Stimulated activated effector memory CD8-positive, alpha-beta T cell treated with anti-CD3 and anti-CD28 coated beads, Interleukin-12 subunit alpha, Interleukin-12 subunit beta, amount 100 ng/mL, for 72 hours (primary cell): ENCODE results near the gene TBC1D9.
"Not testable (repeated sequence)": the region's sequence is repeated elsewhere in the genome, so short reads cannot be mapped to it uniquely, and the experiment has no call there.

Source experiments
- ATAC-seq: fragments of 150-1000 bp; cut with Tn5 transposase; 2 replicates; pipeline ENCODE4 v1.10.0; 2021
- DNase-seq, 2 donors: peaks; one replicate each; pipeline ENCODE4 v3.0.0; 2021 to 2022; ENCODE audit warnings: low spot score in 2 of 2
- H3K27ac Mint-ChIP-seq: one replicate; pipeline ENCODE4 v1.8.0; 2022; ENCODE audit warnings: mild to moderate bottlenecking, mixed read lengths
- H3K36me3 Mint-ChIP-seq: one replicate; pipeline ENCODE4 v1.8.0; 2022; ENCODE audit warnings: mild to moderate bottlenecking, mixed read lengths
- H3K4me1 Mint-ChIP-seq: one replicate; pipeline ENCODE4 v1.8.0; 2022; ENCODE audit warnings: mixed read lengths
- H3K4me3 Mint-ChIP-seq: one replicate; pipeline ENCODE4 v1.8.0; 2022; ENCODE audit warnings: mild to moderate bottlenecking, mixed read lengths
- H3K9me3 Mint-ChIP-seq: one replicate; pipeline ENCODE4 v1.8.0; 2022; ENCODE audit warnings: mixed read lengths

The TBC1D9 gene

GRCh38 chr4:140769209-140769608, 13.0 kb upstream of the TBC1D9 start:
- H3K36me3 Mint-ChIP-seq = no peaks in the 10 kb centered on the region
- DNase-seq = no peak
- H3K27ac Mint-ChIP-seq = no peak overlapping the region
- no peak overlapping the region for H3K4me3 Mint-ChIP-seq
- H3K4me1 Mint-ChIP-seq = no peaks in the 10 kb centered on the region
- no peaks in the 10 kb centered on the region for H3K9me3 Mint-ChIP-seq
- ATAC-seq = no peak

- Mint-ChIP-seq H3K4me3 (no peak overlapping the region), H3K4me1 (no peaks in the 10 kb centered on the region), H3K36me3 (no peaks in the 10 kb centered on the region), H3K9me3 (no peaks in the 10 kb centered on the region), H3K27ac (no peak overlapping the region)
- ATAC-seq (no peak), DNase-seq (no peak)
Observed at GRCh38 chr4:140764785-140765392, 8.7 kb upstream of the TBC1D9 start.

- Mint-ChIP-seq H3K9me3 (no peaks in the 10 kb centered on the region), H3K27ac (no peak overlapping the region), H3K4me1 (no peaks in the 10 kb centered on the region), H3K4me3 (no peak overlapping the region), H3K36me3 (no peaks in the 10 kb centered on the region)
- ATAC-seq (no peak), DNase-seq (no peak)
Observed at GRCh38 chr4:140762202-140762601, 6.0 kb upstream of the TBC1D9 start.

GRCh38 chr4:140757232-140757630, 1.0 kb upstream of the TBC1D9 start:
- no peak for DNase-seq
- no peak for ATAC-seq
- Mint-ChIP-seq H3K9me3 (no peaks in the 10 kb centered on the region), H3K27ac (no peak overlapping the region), H3K4me3 (no peak overlapping the region), H3K36me3 (no peaks in the 10 kb centered on the region), H3K4me1 (no peaks in the 10 kb centered on the region)

- DNase-seq = no peak
- no peaks in the 10 kb centered on the region for H3K36me3 Mint-ChIP-seq
- no peaks in the 10 kb centered on the region for H3K9me3 Mint-ChIP-seq
- H3K4me1 Mint-ChIP-seq = no peaks in the 10 kb centered on the region
- no peak overlapping the region for H3K4me3 Mint-ChIP-seq
- H3K27ac Mint-ChIP-seq = no peak overlapping the region
- ATAC-seq = peak; percentile 56
Observed at GRCh38 chr4:140755774-140756318, 339 bp downstream of the TBC1D9 start.

GRCh38 chr4:140754918-140755773, 1.0 kb downstream of the TBC1D9 start:
- DNase-seq = no peak
- Mint-ChIP-seq H3K27ac (no peak overlapping the region), H3K4me3 (no peak overlapping the region), H3K9me3 (no peaks in the 10 kb centered on the region), H3K4me1 (no peaks in the 10 kb centered on the region), H3K36me3 (no peaks in the 10 kb centered on the region)
- ATAC-seq = no peak

- ATAC-seq = no peak
- Mint-ChIP-seq H3K27ac (no peak overlapping the region), H3K4me3 (no peak overlapping the region), H3K4me1 (no peaks in the 10 kb centered on the region), H3K36me3 (no peaks in the 10 kb centered on the region), H3K9me3 (no peaks in the 10 kb centered on the region)
- DNase-seq = no peak
Observed at GRCh38 chr4:140753329-140753728, 2.9 kb downstream of the TBC1D9 start.

GRCh38 chr4:140752291-140753068, 3.7 kb downstream of the TBC1D9 start:
- no peaks in the 10 kb centered on the region for H3K4me1 Mint-ChIP-seq
- H3K4me3 Mint-ChIP-seq = no peak overlapping the region
- DNase-seq (no peak), ATAC-seq (no peak)
- no peak overlapping the region for H3K27ac Mint-ChIP-seq
- no peaks in the 10 kb centered on the region for H3K36me3 Mint-ChIP-seq
- H3K9me3 Mint-ChIP-seq = no peaks in the 10 kb centered on the region

- Mint-ChIP-seq H3K36me3 (no peaks in the 10 kb centered on the region), H3K9me3 (peaks cover 3% of the 10 kb centered on the region), H3K27ac (no peak overlapping the region), H3K4me1 (no peaks in the 10 kb centered on the region), H3K4me3 (no peak overlapping the region)
- ATAC-seq (no peak), DNase-seq (no peak)
Observed at GRCh38 chr4:140750470-140750869, 5.7 kb downstream of the TBC1D9 start.

GRCh38 chr4:140748171-140748570, 8.0 kb downstream of the TBC1D9 start:
- Mint-ChIP-seq H3K4me3 (no peak overlapping the region), H3K4me1 (no peaks in the 10 kb centered on the region), H3K36me3 (no peaks in the 10 kb centered on the region), H3K9me3 (peaks cover 3% of the 10 kb centered on the region), H3K27ac (no peak overlapping the region)
- DNase-seq (no peak), ATAC-seq (no peak)

- not testable (repeated sequence) for ATAC-seq, H3K9me3 Mint-ChIP-seq, H3K36me3 Mint-ChIP-seq, H3K4me3 Mint-ChIP-seq, DNase-seq, H3K4me1 Mint-ChIP-seq, H3K27ac Mint-ChIP-seq
Observed at GRCh38 chr4:140746546-140746945, 9.6 kb downstream of the TBC1D9 start.

GRCh38 chr4:140744421-140744820, 11.8 kb downstream of the TBC1D9 start:
- Mint-ChIP-seq H3K27ac (no peak overlapping the region), H3K4me1 (no peaks in the 10 kb centered on the region)

GRCh38 chr4:140743194-140743931, 12.8 kb downstream of the TBC1D9 start:
- Mint-ChIP-seq H3K4me3 (no peak overlapping the region), H3K36me3 (no peaks in the 10 kb centered on the region), H3K4me1 (no peaks in the 10 kb centered on the region), H3K9me3 (peaks cover 3% of the 10 kb centered on the region), H3K27ac (no peak overlapping the region)
- no peak for DNase-seq
- no peak for ATAC-seq

More at GRCh38 chr4:140744421-140744820, 11.8 kb downstream of the TBC1D9 start:
- Mint-ChIP-seq H3K4me3 (no peak overlapping the region), H3K36me3 (no peaks in the 10 kb centered on the region), H3K9me3 (peaks cover 3% of the 10 kb centered on the region)
- ATAC-seq (no peak), DNase-seq (no peak)

- no peaks in the 10 kb centered on the region for H3K36me3 Mint-ChIP-seq
- ATAC-seq = no peak
- no peak overlapping the region for H3K4me3 Mint-ChIP-seq
- no peaks in the 10 kb centered on the region for H3K4me1 Mint-ChIP-seq
- peaks cover 3% of the 10 kb centered on the region for H3K9me3 Mint-ChIP-seq
- H3K27ac Mint-ChIP-seq = no peak overlapping the region
- DNase-seq = no peak
Observed at GRCh38 chr4:140742838-140743193, 13.4 kb downstream of the TBC1D9 start.
